A549 (cell line): ENCODE results near the gene KCNN3. TPM values are rescaled to one million over a fixed set of nuclear protein-coding genes. Genes with fewer than 3 reads are reported as not detected.

ENCODE experiments used
- ATAC-seq, 2 experiments: fragments of 200-7000 bp in 1 of 2; fragments of >200 bp in 1 of 2; cut with Nextera tagmentation in 1 of 2; cut with Tn5 transposase in 1 of 2; 3 replicates each; pipeline versions ENCODE4 v1.8.0 to v1.9.1; 2018 to 2020; ENCODE audit warnings: mild to moderate bottlenecking in 1 of 2, moderate library complexity in 1 of 2
- CTCF ChIA-PET: fragments of 300-600 bp; sonication (Branson Sonifier 250); formaldehyde crosslinking; extraction: SDS; loops from one replicate; lab custom pipeline; 2021; ENCODE audit warnings: antibody characterized with exemption, inconsistent platforms; lab: Yijun Ruan, JAX
- POLR2A ChIA-PET: fragments of 350-600 bp; formaldehyde crosslinking; extraction: SDS; loops from one replicate; lab custom pipeline; 2021; ENCODE audit warnings: antibody characterized with exemption, inconsistent platforms; lab: Yijun Ruan, JAX
- DNase-seq, 2 experiments: peaks; one replicate each; pipeline versions ENCODE4 v3.0.0 to v3.0.0-alpha.2; 2011 to 2016; ENCODE audit warnings: low read depth in 1 of 2, low spot score in 1 of 2
- FAIRE-seq: peaks from 2 replicates; lab custom pipeline; 2011; peaks lifted over from hg19 to GRCh38; lab: Jason Lieb, UNC
- H3K27ac ChIP-seq, 2 experiments: fragments of >200 bp; sonication (Bioruptor Twin); formaldehyde crosslinking; 3 replicates each; pipeline ENCODE4 v1.5.1; 2016 to 2017
- H3K4me1 ChIP-seq: fragments of >200 bp; sonication (Bioruptor Twin); formaldehyde crosslinking; 3 replicates; pipeline ENCODE4 v1.6.1; 2016
- H3K4me2 ChIP-seq: fragments of >200 bp; sonication (Bioruptor Twin); formaldehyde crosslinking; 3 replicates; pipeline ENCODE4 v1.6.1; 2016
- H3K4me3 ChIP-seq: fragments of >200 bp; sonication (Bioruptor Twin); formaldehyde crosslinking; 3 replicates; pipeline ENCODE4 v1.5.1; 2016
- H3K9me3 ChIP-seq: fragments of >200 bp; sonication (Bioruptor Twin); formaldehyde crosslinking; 3 replicates; pipeline ENCODE4 v1.6.1; 2016
- CBX2 ChIP-seq: fragments of 200-600 bp; sonication (generic); IDR thresholded peaks from 2 replicates; pipeline ENCODE4 v1.6.1; 2016; ENCODE audit warnings: low read depth, mild to moderate bottlenecking, borderline replicate concordance
- CEBPB ChIP-seq, 2 experiments: fragments of >200 bp in 1 of 2; sonication (Bioruptor Twin) in 1 of 2; formaldehyde crosslinking in 1 of 2; IDR thresholded peaks; 2 replicates each; pipeline ENCODE4 v1.6.1; 2012 to 2016
- EHF ChIP-seq: fragments of 250-450 bp; sonication (Bioruptor Pico); IDR thresholded peaks from 2 replicates; pipeline ENCODE4 v1.5.0; 2020; ENCODE audit warnings: mild to moderate bottlenecking
- EHMT2 ChIP-seq: fragments of 200-600 bp; sonication (generic); IDR thresholded peaks from 2 replicates; pipeline ENCODE4 v1.6.1; 2016; ENCODE audit warnings: antibody characterized with exemption, low read depth, mild to moderate bottlenecking, moderate library complexity
- EP300 ChIP-seq, 2 experiments: fragments of >200 bp; sonication (Bioruptor Twin); formaldehyde crosslinking; IDR thresholded peaks; 2 replicates in 1 of 2; 3 replicates in 1 of 2; pipeline ENCODE4 v1.6.1; 2016 to 2017
- FOXS1 ChIP-seq: fragments of 250-450 bp; sonication (Bioruptor Pico); IDR thresholded peaks from 2 replicates; pipeline ENCODE4 v1.5.0; 2020; ENCODE audit warnings: mild to moderate bottlenecking, moderate library complexity
- GATA3 ChIP-seq: IDR thresholded peaks from 2 replicates; pipeline ENCODE4 v1.6.1; 2012; ENCODE audit warnings: borderline replicate concordance
- HOXB5 ChIP-seq: fragments of 250-450 bp; sonication (Bioruptor Pico); IDR thresholded peaks from 2 replicates; pipeline ENCODE4 v1.5.0; 2020; ENCODE audit warnings: mild to moderate bottlenecking, moderate library complexity
- KDM1A ChIP-seq: fragments of 200-600 bp; sonication (generic); IDR thresholded peaks from 2 replicates; pipeline ENCODE4 v1.6.1; 2016; ENCODE audit warnings: low read depth, mild to moderate bottlenecking
- MAFK ChIP-seq: fragments of 450-650 bp; IDR thresholded peaks from 2 replicates; pipeline ENCODE4 v1.6.1; 2014; ENCODE audit not compliant: partially characterized antibody
- MAX ChIP-seq: IDR thresholded peaks from 2 replicates; pipeline ENCODE4 v1.6.1; 2012
- MAZ ChIP-seq: fragments of 150-350 bp; IDR thresholded peaks from 2 replicates; pipeline ENCODE4 v1.6.1; 2014; ENCODE audit warnings: antibody characterized with exemption, low read depth, low read length, borderline replicate concordance
- NFE2L2 ChIP-seq: fragments of 150-350 bp; conservative IDR thresholded peaks from 2 replicates; pipeline ENCODE4 v1.6.1; 2014; ENCODE audit warnings: low read length
- PHF8 ChIP-seq: fragments of 200-600 bp; sonication (generic); IDR thresholded peaks from 2 replicates; pipeline ENCODE4 v1.6.1; 2016; ENCODE audit warnings: low read depth, mild to moderate bottlenecking, antibody characterized with exemption, moderate library complexity, borderline replicate concordance
- POLR2A ChIP-seq: IDR thresholded peaks from 2 replicates; pipeline ENCODE4 v1.6.1; 2012; ENCODE audit warnings: mild to moderate bottlenecking, low read length
- RARB ChIP-seq: fragments of 250-450 bp; sonication (Bioruptor Pico); IDR thresholded peaks from 2 replicates; pipeline ENCODE4 v1.8.0; 2021; ENCODE audit warnings: mild to moderate bottlenecking, moderate library complexity
- RCOR1 ChIP-seq: fragments of 150-350 bp; IDR thresholded peaks from 2 replicates; pipeline ENCODE4 v1.6.1; 2014; ENCODE audit warnings: antibody characterized with exemption, low read length, low read depth
- RNF2 ChIP-seq: fragments of 200-600 bp; sonication (generic); IDR thresholded peaks from 2 replicates; pipeline ENCODE4 v1.6.1; 2016; ENCODE audit warnings: low read depth, mild to moderate bottlenecking, antibody characterized with exemption, moderate library complexity, borderline replicate concordance
- SMC3 ChIP-seq: fragments of >200 bp; sonication (Bioruptor Twin); formaldehyde crosslinking; IDR thresholded peaks from 3 replicates; pipeline ENCODE4 v1.6.1; 2018; ENCODE audit warnings: inconsistent platforms
- TFCP2L1 ChIP-seq: fragments of 250-450 bp; sonication (Bioruptor Pico); IDR thresholded peaks from 2 replicates; pipeline ENCODE4 v1.5.0; 2021; ENCODE audit warnings: mild to moderate bottlenecking
- WGBS: methylation state at CpG from one replicate; pipeline ENCODE4 v1.1.6; 2017; ENCODE audit errors: missing lambda C conversion rate; 5-methylcytosine and 5-hydroxymethylcytosine counted together
- polyA plus RNA-seq, 4 experiments: library from polyadenylated mRNA; depleted of rRNA in 3 of 4; stranded (reverse); fragments of >200 nt; fragmentation: RNase III in 1 of 4; extraction: RNeasy Plus Mini Kit Qiagen cat#74134 plus additional on column Dnase treatment in 1 of 4; gene quantifications; 2 replicates in 3 of 4; 3 replicates in 1 of 4; pipeline ENCODE4 v1.2.3, GENCODE V29; 2011 to 2017

KCNN3 gene
- polyA plus RNA-seq, 2 of the 4 experiments (the other 2 are of a cell fraction) = 0.01 to 0.03 TPM

GRCh38 chr1:154780541-154780940 is 89.5 kb downstream of the KCNN3 start:
- POLR2A ChIA-PET = interaction anchor here (0.6 kb wide), 1 partner anchor 172 kb away, joined by 3 read pairs; no protein-coding TSS in a partner anchor
- Histone ChIP-seq H3K4me2 (no peak overlapping the region), H3K4me1 (no peaks in the 10 kb centered on the region), H3K4me3 (no peak overlapping the region), H3K9me3 (peaks cover 12% of the 10 kb centered on the region; the same call in 2 of the 3 replicates), H3K27ac (no peak overlapping the region)
- no peak for TF ChIP-seq EP300 (IDR thresholded peaks at IDR 0.05)
- no peak for DNase-seq
- no peak for ATAC-seq
- FAIRE-seq = no peak
- CTCF ChIA-PET = interaction anchor here (0.6 to 2.6 kb wide), 3 partner anchors 8 to 182 kb away, joined by 4 to 8 read pairs (median 4); no protein-coding TSS in a partner anchor
- 55% methylated on average over 3 of the region's 3 CpGs for WGBS

GRCh38 chr1:154779551-154780189 is 90.4 kb downstream of the KCNN3 start:
- TF ChIP-seq HOXB5 (CRISPR knock-in tag) (no peak), EP300 (IDR thresholded peaks at IDR 0.05) (no peak), MAZ (no peak), MAFK (no peak), PHF8 (no peak)
- TF ChIP-seq, all 56 proteins: peak for 0
- Histone ChIP-seq H3K4me1 (no peaks in the 10 kb centered on the region), H3K4me2 (no peak overlapping the region), H3K4me3 (no peak overlapping the region), H3K27ac (no peak overlapping the region), H3K9me3 (peaks cover 12% of the 10 kb centered on the region; the same call in 2 of the 3 replicates)
- FAIRE-seq (no peak), ATAC-seq (no peak), DNase-seq (no peak)
- ChIA-PET POLR2A (interaction anchor here (0.6 kb wide), 1 partner anchor 193 kb away, joined by 3 read pairs; no protein-coding TSS in a partner anchor), CTCF (interaction anchor here (0.6 to 2.6 kb wide), 5 partner anchors 9 to 219 kb away, joined by 3 to 8 read pairs (median 4); no protein-coding TSS in a partner anchor)
- WGBS = 68% methylated on average over 9 of the region's 9 CpGs

GRCh38 chr1:154778944-154779343 is 91.1 kb downstream of the KCNN3 start:
- H3K4me3 ChIP-seq = no peak overlapping the region
- no peak overlapping the region for H3K27ac ChIP-seq
- no peaks in the 10 kb centered on the region for H3K4me1 ChIP-seq
- no peak for FAIRE-seq
- WGBS = 25% methylated on average over 3 of the region's 3 CpGs
- ChIA-PET CTCF (interaction anchor here (2.6 kb wide), 1 partner anchor 18 kb away, joined by 8 read pairs; no protein-coding TSS in a partner anchor), POLR2A (no interaction called here)
- H3K4me2 ChIP-seq = no peak overlapping the region
- TF ChIP-seq RCOR1 (no peak), MAX (no peak), RNF2 (no peak), MAZ (no peak), KDM1A (no peak), CBX2 (no peak), FOXS1 (CRISPR knock-in tag) (no peak), NFE2L2 (no peak), SMC3 (no peak), EHF (CRISPR knock-in tag) (no peak), PHF8 (no peak), TFCP2L1 (CRISPR knock-in tag) (no peak)
- peaks cover 12% of the 10 kb centered on the region; the same call in 2 of the 3 replicates for H3K9me3 ChIP-seq
- ATAC-seq = no peak
- DNase-seq = no peak

GRCh38 chr1:154778275-154778674 is 91.8 kb downstream of the KCNN3 start:
- H3K4me3 ChIP-seq = no peak overlapping the region
- TF ChIP-seq RARB = no peak
- no peak for TF ChIP-seq RCOR1
- TF ChIP-seq GATA3 = no peak
- TF ChIP-seq POLR2A = no peak
- no peak for TF ChIP-seq CEBPB (IDR thresholded peaks at IDR 0.05)
- no peak for TF ChIP-seq EHMT2
- DNase-seq (no peak), FAIRE-seq (no peak), ATAC-seq (no peak)
- no peak overlapping the region for H3K4me2 ChIP-seq
- 76% methylated on average over 2 of the region's 2 CpGs for whole genome bisulfite sequencing
- POLR2A ChIA-PET = no interaction called here
- H3K27ac ChIP-seq = no peak overlapping the region
- peaks cover 12% of the 10 kb centered on the region; the same call in 2 of the 3 replicates for H3K9me3 ChIP-seq
- CTCF ChIA-PET = no interaction called here
- H3K4me1 ChIP-seq = no peaks in the 10 kb centered on the region
